ENCODE results near the gene SLC15A4.

Gene SLC15A4

DNA sequence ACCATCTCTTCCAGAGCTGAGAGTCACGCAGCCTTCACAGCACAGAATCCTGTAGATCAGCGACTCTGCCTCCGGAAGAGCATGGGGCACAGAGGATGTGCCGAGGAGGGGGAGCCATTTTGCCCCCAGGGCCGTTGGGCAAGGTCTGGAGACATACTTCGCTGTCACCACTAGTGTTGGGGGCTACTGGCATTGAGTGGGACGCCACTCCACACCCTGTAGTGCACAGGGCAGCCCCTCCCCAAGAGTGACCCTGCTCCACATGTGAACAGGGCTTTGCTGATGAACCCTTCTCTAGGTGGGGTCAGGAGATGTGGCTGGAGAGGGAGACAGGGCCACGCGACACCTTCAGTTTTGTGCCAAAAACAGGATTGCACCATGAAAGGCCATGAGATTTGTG, 35.6 kb upstream of the SLC15A4 start:
- no peak for DNase-seq (ENCODE audit: low read depth in 1 of 2, low spot score in 1 of 2)
- no peaks in the 10 kb centered on the region for H3K27me3 ChIP-seq (ENCODE audit: insufficient read depth, poor library complexity, severe bottlenecking)
- H3K4me3 ChIP-seq (replicated peaks; ENCODE audit: insufficient read depth, low read length), result no peak overlapping the region
- TF ChIP-seq, protein P1, sequence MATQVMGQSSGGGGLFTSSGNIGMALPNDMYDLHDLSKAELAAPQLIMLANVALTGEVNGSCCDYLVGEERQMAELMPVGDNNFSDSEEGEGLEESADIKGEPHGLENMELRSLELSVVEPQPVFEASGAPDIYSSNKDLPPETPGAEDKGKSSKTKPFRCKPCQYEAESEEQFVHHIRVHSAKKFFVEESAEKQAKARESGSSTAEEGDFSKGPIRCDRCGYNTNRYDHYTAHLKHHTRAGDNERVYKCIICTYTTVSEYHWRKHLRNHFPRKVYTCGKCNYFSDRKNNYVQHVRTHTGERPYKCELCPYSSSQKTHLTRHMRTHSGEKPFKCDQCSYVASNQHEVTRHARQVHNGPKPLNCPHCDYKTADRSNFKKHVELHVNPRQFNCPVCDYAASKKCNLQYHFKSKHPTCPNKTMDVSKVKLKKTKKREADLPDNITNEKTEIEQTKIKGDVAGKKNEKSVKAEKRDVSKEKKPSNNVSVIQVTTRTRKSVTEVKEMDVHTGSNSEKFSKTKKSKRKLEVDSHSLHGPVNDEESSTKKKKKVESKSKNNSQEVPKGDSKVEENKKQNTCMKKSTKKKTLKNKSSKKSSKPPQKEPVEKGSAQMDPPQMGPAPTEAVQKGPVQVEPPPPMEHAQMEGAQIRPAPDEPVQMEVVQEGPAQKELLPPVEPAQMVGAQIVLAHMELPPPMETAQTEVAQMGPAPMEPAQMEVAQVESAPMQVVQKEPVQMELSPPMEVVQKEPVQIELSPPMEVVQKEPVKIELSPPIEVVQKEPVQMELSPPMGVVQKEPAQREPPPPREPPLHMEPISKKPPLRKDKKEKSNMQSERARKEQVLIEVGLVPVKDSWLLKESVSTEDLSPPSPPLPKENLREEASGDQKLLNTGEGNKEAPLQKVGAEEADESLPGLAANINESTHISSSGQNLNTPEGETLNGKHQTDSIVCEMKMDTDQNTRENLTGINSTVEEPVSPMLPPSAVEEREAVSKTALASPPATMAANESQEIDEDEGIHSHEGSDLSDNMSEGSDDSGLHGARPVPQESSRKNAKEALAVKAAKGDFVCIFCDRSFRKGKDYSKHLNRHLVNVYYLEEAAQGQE (IDR thresholded peaks at IDR 0.05; ENCODE audit: insufficient replicate concordance, low read depth), result no peak
- H3K27ac ChIP-seq (replicated peaks), result no peak overlapping the region

DNA sequence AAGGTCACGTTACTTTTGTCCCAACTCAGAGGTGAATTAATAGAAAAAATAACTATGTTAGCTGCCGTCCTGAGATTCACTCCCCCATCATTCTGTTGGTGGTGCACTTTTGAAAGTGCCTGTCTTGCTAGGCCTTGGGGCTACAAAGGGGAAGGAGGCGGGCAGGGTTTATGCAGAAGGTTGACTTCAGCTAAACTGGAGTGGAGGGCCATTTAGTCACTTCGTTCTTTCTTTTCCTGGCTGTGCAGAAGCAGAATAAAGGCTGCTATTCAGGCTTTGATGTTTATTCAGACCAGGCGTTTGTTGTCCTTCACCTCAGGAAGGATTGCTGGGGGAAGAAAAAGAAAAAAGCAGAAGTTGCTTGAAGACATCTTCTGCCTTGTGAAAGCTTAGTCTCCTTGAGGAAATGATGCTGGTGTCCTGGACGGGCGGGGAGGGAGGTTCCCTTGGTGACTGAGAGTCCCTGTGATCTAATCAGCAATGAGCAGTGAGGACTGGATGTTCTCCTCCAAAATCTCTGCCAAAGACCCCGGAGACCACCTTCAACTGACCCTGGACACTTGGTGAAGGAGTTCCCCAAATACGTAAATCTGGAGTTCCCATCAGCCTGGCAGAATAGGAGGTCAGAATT, 33.5 kb upstream of the SLC15A4 start:
- DNase-seq (ENCODE audit: low read depth in 1 of 2, low spot score in 1 of 2), result peak; percentile 41 to 69
- Histone ChIP-seq H3K4me3 (replicated peaks; ENCODE audit: insufficient read depth, low read length) (no peak overlapping the region), H3K27ac (replicated peaks) (peak overlapping the region; percentile 53), H3K27me3 (ENCODE audit: insufficient read depth, poor library complexity, severe bottlenecking) (peaks cover 3% of the 10 kb centered on the region)
- TF ChIP-seq, protein P1 (IDR thresholded peaks at IDR 0.05; ENCODE audit: insufficient replicate concordance, low read depth), result no peak
- TF ChIP-seq SPI1 (IDR thresholded peaks at IDR 0.05; ENCODE audit: borderline replicate concordance, low read depth), result peak; percentile 64; the same call in 1 of the 2 replicates
- TF ChIP-seq, protein P2, sequence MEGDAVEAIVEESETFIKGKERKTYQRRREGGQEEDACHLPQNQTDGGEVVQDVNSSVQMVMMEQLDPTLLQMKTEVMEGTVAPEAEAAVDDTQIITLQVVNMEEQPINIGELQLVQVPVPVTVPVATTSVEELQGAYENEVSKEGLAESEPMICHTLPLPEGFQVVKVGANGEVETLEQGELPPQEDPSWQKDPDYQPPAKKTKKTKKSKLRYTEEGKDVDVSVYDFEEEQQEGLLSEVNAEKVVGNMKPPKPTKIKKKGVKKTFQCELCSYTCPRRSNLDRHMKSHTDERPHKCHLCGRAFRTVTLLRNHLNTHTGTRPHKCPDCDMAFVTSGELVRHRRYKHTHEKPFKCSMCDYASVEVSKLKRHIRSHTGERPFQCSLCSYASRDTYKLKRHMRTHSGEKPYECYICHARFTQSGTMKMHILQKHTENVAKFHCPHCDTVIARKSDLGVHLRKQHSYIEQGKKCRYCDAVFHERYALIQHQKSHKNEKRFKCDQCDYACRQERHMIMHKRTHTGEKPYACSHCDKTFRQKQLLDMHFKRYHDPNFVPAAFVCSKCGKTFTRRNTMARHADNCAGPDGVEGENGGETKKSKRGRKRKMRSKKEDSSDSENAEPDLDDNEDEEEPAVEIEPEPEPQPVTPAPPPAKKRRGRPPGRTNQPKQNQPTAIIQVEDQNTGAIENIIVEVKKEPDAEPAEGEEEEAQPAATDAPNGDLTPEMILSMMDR (IDR thresholded peaks at IDR 0.05; ENCODE audit: insufficient read depth, low read length), result no peak

DNA sequence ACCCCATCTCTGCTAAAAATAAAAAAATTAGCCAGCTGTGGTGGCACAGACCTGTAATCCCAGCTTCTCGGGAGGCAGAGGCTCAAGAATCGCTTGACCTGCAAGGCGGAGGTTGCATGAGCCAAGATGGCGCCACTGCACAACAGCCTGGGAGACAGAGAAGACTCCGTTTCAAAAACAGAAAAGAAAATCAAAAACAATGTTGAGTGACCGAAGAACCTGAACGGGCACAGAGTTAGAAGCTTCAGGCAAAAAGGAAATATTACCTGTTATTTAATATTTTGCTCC, 33.0 kb upstream of the SLC15A4 start:
- Histone ChIP-seq H3K27me3 (ENCODE audit: insufficient read depth, poor library complexity, severe bottlenecking) (peaks cover 3% of the 10 kb centered on the region), H3K4me3 (replicated peaks; ENCODE audit: insufficient read depth, low read length) (no peak overlapping the region), H3K27ac (replicated peaks) (peak overlapping the region; percentile 53)
- no peak for TF ChIP-seq SPI1 (IDR thresholded peaks at IDR 0.05; ENCODE audit: borderline replicate concordance, low read depth)
- TF ChIP-seq, protein P1 (IDR thresholded peaks at IDR 0.05; ENCODE audit: insufficient replicate concordance, low read depth), result no peak
- TF ChIP-seq, protein P2 (IDR thresholded peaks at IDR 0.05; ENCODE audit: insufficient read depth, low read length), result no peak
- TF ChIP-seq POLR2AphosphoS5 (IDR thresholded peaks at IDR 0.05; ENCODE audit: low read depth), result no peak
- no peak for TF ChIP-seq GABPA (IDR thresholded peaks at IDR 0.05; ENCODE audit: low read depth)
- DNase-seq (ENCODE audit: low read depth in 1 of 2, low spot score in 1 of 2), result no peak
